H9 (cell line): Measurements from ENCODE around the gene SEBOX. TPM values are rescaled to one million over a fixed set of nuclear protein-coding genes. Genes with fewer than 3 reads are reported as not detected.

ENCODE experiments used
- DNase-seq: peaks from one replicate; pipeline ENCODE4 v3.0.0-alpha.2; 2017
- H2AFZ ChIP-seq: one replicate; pipeline ENCODE4 v1.6.1; 2013; ENCODE audit warnings: mild to moderate bottlenecking, low read length, control low read depth, moderate library complexity
- H2AK5ac ChIP-seq: 2 replicates; pipeline ENCODE4 v1.6.1; 2013; ENCODE audit warnings: low read length, control low read depth, mixed read lengths; ENCODE audit not compliant: insufficient read length
- H2BK120ac ChIP-seq: one replicate; pipeline ENCODE4 v1.6.1; 2013; ENCODE audit warnings: low read depth, mild to moderate bottlenecking, low read length, control low read depth, inconsistent platforms; ENCODE audit not compliant: poor library complexity, severe bottlenecking
- H2BK12ac ChIP-seq: 2 replicates; pipeline ENCODE4 v1.6.1; 2013; ENCODE audit warnings: low read length, control low read depth, mixed read lengths, low read depth; ENCODE audit not compliant: insufficient read length
- H2BK15ac ChIP-seq: 2 replicates; pipeline ENCODE4 v1.6.1; 2013; ENCODE audit warnings: low read depth, low read length, control low read depth
- H2BK20ac ChIP-seq: one replicate; pipeline ENCODE4 v1.6.1; 2013; ENCODE audit warnings: low read depth, mild to moderate bottlenecking, low read length, control low read depth, inconsistent platforms; ENCODE audit not compliant: poor library complexity, severe bottlenecking
- H2BK5ac ChIP-seq: 2 replicates; pipeline ENCODE4 v1.6.1; 2013; ENCODE audit warnings: low read length, control low read depth, mixed read lengths; ENCODE audit not compliant: insufficient read length
- H3K14ac ChIP-seq: 2 replicates; pipeline ENCODE4 v1.6.1; 2013; ENCODE audit warnings: low read length, control low read depth; ENCODE audit not compliant: insufficient read depth
- H3K18ac ChIP-seq: 2 replicates; pipeline ENCODE4 v1.6.1; 2013; ENCODE audit warnings: low read depth, mild to moderate bottlenecking, mixed read lengths, low read length, control low read depth; ENCODE audit not compliant: insufficient read length
- H3K23ac ChIP-seq: 2 replicates; pipeline ENCODE4 v1.6.1; 2013; ENCODE audit warnings: low read length, control low read depth, mixed read lengths, low read depth; ENCODE audit not compliant: insufficient read length
- H3K23me2 ChIP-seq: 2 replicates; pipeline ENCODE4 v1.6.1; 2013; ENCODE audit warnings: low read depth, mild to moderate bottlenecking, mixed read lengths, low read length, control low read depth; ENCODE audit not compliant: insufficient read length, poor library complexity, severe bottlenecking
- H3K27ac ChIP-seq: 2 replicates; pipeline ENCODE4 v1.5.1; 2013; ENCODE audit warnings: low read length, control low read depth, mixed read lengths, low read depth; ENCODE audit not compliant: insufficient read length
- H3K27me3 ChIP-seq: 2 replicates; pipeline ENCODE4 v1.6.1; 2013; ENCODE audit warnings: low read length, control low read depth, inconsistent platforms; ENCODE audit not compliant: insufficient read depth
- H3K4ac ChIP-seq: 2 replicates; pipeline ENCODE4 v1.6.1; 2013; ENCODE audit warnings: low read depth, mild to moderate bottlenecking, control low read depth, inconsistent platforms, low read length, moderate library complexity
- H3K4me1 ChIP-seq: 2 replicates; pipeline ENCODE4 v1.6.1; 2013; ENCODE audit warnings: low read length, control low read depth, inconsistent platforms; ENCODE audit not compliant: insufficient read depth
- H3K4me2 ChIP-seq: 2 replicates; pipeline ENCODE4 v1.6.1; 2013; ENCODE audit warnings: low read length, control low read depth, mixed read lengths; ENCODE audit not compliant: insufficient read length, insufficient read depth
- H3K56ac ChIP-seq: 2 replicates; pipeline ENCODE4 v1.6.1; 2013; ENCODE audit warnings: low read depth, mild to moderate bottlenecking, mixed read lengths, low read length, control low read depth; ENCODE audit not compliant: insufficient read length
- H3K79me1 ChIP-seq: 2 replicates; pipeline ENCODE4 v1.6.1; 2013; ENCODE audit warnings: low read depth, mild to moderate bottlenecking, moderate library complexity, low read length, control low read depth, inconsistent platforms; ENCODE audit not compliant: insufficient read depth, poor library complexity, severe bottlenecking
- H3K79me2 ChIP-seq: 2 replicates; pipeline ENCODE4 v1.6.1; 2013; ENCODE audit warnings: low read length, control low read depth, inconsistent platforms; ENCODE audit not compliant: insufficient read depth
- H3K9ac ChIP-seq: 2 replicates; pipeline ENCODE4 v1.6.1; 2013; ENCODE audit warnings: low read length, control low read depth, mixed read lengths; ENCODE audit not compliant: insufficient read length; ENCODE audit errors: extremely low read depth
- H3K9me3 ChIP-seq: one replicate; pipeline ENCODE4 v1.6.1; 2013; ENCODE audit warnings: low read depth, low read length, inconsistent platforms; ENCODE audit not compliant: control insufficient read depth
- H3T11ph ChIP-seq: one replicate; pipeline ENCODE4 v1.6.1; 2013; ENCODE audit warnings: mild to moderate bottlenecking, low read length, control low read depth, inconsistent platforms
- H4K20me1 ChIP-seq: one replicate; pipeline ENCODE4 v1.6.1; 2013; ENCODE audit not compliant: control insufficient read depth, insufficient read length, insufficient read depth
- H4K5ac ChIP-seq: 2 replicates; pipeline ENCODE4 v1.6.1; 2013; ENCODE audit warnings: low read depth, mild to moderate bottlenecking, mixed read lengths, low read length, control low read depth; ENCODE audit not compliant: insufficient read length
- H4K8ac ChIP-seq: replicated peaks from 2 replicates; pipeline ENCODE4 v1.6.1; 2013; ENCODE audit warnings: low read length, control low read depth, mixed read lengths, low read depth; ENCODE audit not compliant: insufficient read length
- H4K91ac ChIP-seq: 2 replicates; pipeline ENCODE4 v1.6.1; 2013; ENCODE audit warnings: low read depth, mild to moderate bottlenecking, moderate library complexity, mixed read lengths, low read length, control low read depth; ENCODE audit not compliant: insufficient read length
- H3K27ac Mint-ChIP-seq, 3 experiments: 2 replicates in 2 of 3; 3 replicates in 1 of 3; pipeline ENCODE4 v1.8.0; 2020 to 2021; ENCODE audit warnings: mixed read lengths in 3 of 3, mild to moderate bottlenecking in 1 of 3, moderate library complexity in 1 of 3
- H3K27me3 Mint-ChIP-seq: 2 replicates; pipeline ENCODE4 v1.8.0; 2021; ENCODE audit warnings: low read depth, mild to moderate bottlenecking, moderate library complexity, mixed read lengths
- H3K36me3 Mint-ChIP-seq, 3 experiments: 2 replicates in 2 of 3; 3 replicates in 1 of 3; pipeline ENCODE4 v1.8.0; 2020 to 2021; ENCODE audit warnings: low read depth in 3 of 3, mixed read lengths in 3 of 3; ENCODE audit not compliant: insufficient read depth in 1 of 3
- H3K4me1 Mint-ChIP-seq, 2 experiments: 2 replicates each; pipeline ENCODE4 v1.8.0; 2020; ENCODE audit warnings: mixed read lengths in 2 of 2
- H3K4me3 Mint-ChIP-seq, 2 experiments: 2 replicates in 1 of 2; 3 replicates in 1 of 2; pipeline ENCODE4 v1.8.0; 2020 to 2021; ENCODE audit warnings: mild to moderate bottlenecking in 2 of 2, mixed read lengths in 2 of 2, moderate library complexity in 1 of 2
- H3K9me3 Mint-ChIP-seq, 2 experiments: 2 replicates in 1 of 2; 3 replicates in 1 of 2; pipeline ENCODE4 v1.8.0; 2020; ENCODE audit warnings: mild to moderate bottlenecking in 2 of 2, mixed read lengths in 2 of 2, moderate library complexity in 1 of 2
- WGBS: extraction: QIAGEN DNeasy Blood & Tissue Kit; methylation state at CpG from one replicate; pipeline ENCODE4 v1.1.7; 2013; ENCODE audit warnings: missing lambda C conversion rate, low lambda C conversion rate, mixed read lengths; ENCODE audit not compliant: insufficient read length; ENCODE audit errors: extremely low coverage; 5-methylcytosine and 5-hydroxymethylcytosine counted together
- total RNA-seq: library from RNA; stranded (reverse); gene quantifications from 2 replicates; pipeline ENCODE4 v1.2.1, GENCODE V29; 2021
- TF ChIP-seq, protein P1 (sequence below): fragments of 200-600 bp; sonication (generic); conservative IDR thresholded peaks from 3 replicates; pipeline ENCODE4 v1.8.0; 2021; ENCODE audit warnings: antibody characterized with exemption, mild to moderate bottlenecking

The SEBOX gene
- total RNA-seq, 1 experiment from 2014 or later, result not detected

DNA sequence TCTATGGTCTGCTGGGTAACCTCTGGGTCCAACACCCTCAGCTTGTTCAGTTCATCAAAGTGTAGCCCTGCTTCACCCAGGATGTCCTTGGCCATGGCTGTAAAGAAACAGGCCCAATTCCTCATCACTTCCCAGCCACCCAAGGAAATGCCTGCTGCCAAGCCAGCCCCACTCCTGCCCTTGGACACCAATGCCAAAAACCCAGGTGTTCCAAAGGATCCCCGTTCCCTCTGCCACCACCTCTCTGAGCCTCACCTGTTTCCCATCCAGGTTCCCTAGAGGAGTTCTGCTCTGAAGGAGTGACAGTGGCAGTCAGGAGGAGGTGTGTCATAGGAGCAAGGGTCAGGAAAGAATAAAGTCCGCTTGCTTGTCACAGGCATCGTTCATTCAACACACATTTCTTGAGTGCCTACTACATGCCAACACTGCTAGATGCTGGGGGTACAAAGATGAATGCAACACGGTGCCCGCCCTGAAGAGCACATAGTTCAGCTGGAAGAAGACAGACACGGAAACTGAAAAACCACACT is 33.0 kb downstream of the SEBOX start:
- H3K56ac ChIP-seq, result no peak overlapping the region
- Mint-ChIP-seq H3K4me1 (peaks cover 16 to 17% of the 10 kb centered on the region in 2 experiments), H3K27ac (peak overlapping the region in 1 of 3 experiments; percentile 41; a peak in 1 of 7 replicates), H3K27me3 (no peaks in the 10 kb centered on the region), H3K9me3 (no peaks in the 10 kb centered on the region; a peak in 1 of 5 replicates), H3K36me3 (peaks cover 12 to 27% (median 25%) of the 10 kb centered on the region in 3 experiments; a peak in 6 of 7 replicates), H3K4me3 (no peak overlapping the region)
- H3K79me2 ChIP-seq, result no peaks in the 10 kb centered on the region; the same call in 1 of the 2 replicates
- no peak overlapping the region for H3K9ac ChIP-seq
- H4K20me1 ChIP-seq, result no peaks in the 10 kb centered on the region
- no peak overlapping the region for H2AK5ac ChIP-seq
- no peak overlapping the region for H4K8ac ChIP-seq
- H4K5ac ChIP-seq, result no peak overlapping the region
- no peak overlapping the region for H2BK12ac ChIP-seq
- no peak overlapping the region for H2BK5ac ChIP-seq
- no peak overlapping the region for H2BK15ac ChIP-seq
- H2BK120ac ChIP-seq, result no peak overlapping the region
- peaks cover 9% of the 10 kb centered on the region; the same call in 1 of the 2 replicates for H3K4me1 ChIP-seq
- H3K4ac ChIP-seq, result no peak overlapping the region
- H3K23me2 ChIP-seq, result peaks cover 13% of the 10 kb centered on the region
- H3K4me2 ChIP-seq, result no peak overlapping the region
- DNase-seq, result peak; percentile 28
- TF ChIP-seq, protein P1, sequence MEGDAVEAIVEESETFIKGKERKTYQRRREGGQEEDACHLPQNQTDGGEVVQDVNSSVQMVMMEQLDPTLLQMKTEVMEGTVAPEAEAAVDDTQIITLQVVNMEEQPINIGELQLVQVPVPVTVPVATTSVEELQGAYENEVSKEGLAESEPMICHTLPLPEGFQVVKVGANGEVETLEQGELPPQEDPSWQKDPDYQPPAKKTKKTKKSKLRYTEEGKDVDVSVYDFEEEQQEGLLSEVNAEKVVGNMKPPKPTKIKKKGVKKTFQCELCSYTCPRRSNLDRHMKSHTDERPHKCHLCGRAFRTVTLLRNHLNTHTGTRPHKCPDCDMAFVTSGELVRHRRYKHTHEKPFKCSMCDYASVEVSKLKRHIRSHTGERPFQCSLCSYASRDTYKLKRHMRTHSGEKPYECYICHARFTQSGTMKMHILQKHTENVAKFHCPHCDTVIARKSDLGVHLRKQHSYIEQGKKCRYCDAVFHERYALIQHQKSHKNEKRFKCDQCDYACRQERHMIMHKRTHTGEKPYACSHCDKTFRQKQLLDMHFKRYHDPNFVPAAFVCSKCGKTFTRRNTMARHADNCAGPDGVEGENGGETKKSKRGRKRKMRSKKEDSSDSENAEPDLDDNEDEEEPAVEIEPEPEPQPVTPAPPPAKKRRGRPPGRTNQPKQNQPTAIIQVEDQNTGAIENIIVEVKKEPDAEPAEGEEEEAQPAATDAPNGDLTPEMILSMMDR, result no peak
- no peak overlapping the region for H3K18ac ChIP-seq
- H3T11ph ChIP-seq, result no peak overlapping the region
- no peaks in the 10 kb centered on the region for H3K27me3 ChIP-seq
- H4K91ac ChIP-seq, result no peak overlapping the region
- no peaks in the 10 kb centered on the region for H3K9me3 ChIP-seq
- H2AFZ ChIP-seq, result no peak overlapping the region
- H3K14ac ChIP-seq, result no peak overlapping the region
- no CpG with 5 or more reads among the region's 6 CpGs for WGBS
- H2BK20ac ChIP-seq, result no peak overlapping the region
- H3K79me1 ChIP-seq, result no peaks in the 10 kb centered on the region
- H3K23ac ChIP-seq, result no peak overlapping the region
- no peak overlapping the region for H3K27ac ChIP-seq
